ENCODE measurements around the gene ATG16L2. TPM values are rescaled to one million over a fixed set of nuclear protein-coding genes. Genes with fewer than 3 reads are reported as not detected.
"Not testable (repeated sequence)": the region's sequence is repeated elsewhere in the genome, so short reads cannot be mapped to it uniquely, and the experiment has no call there.

ATG16L2 gene
- total and polyA plus RNA-seq, 2 donors (not counting 1 experiment from before 2014, with no cell fraction given) = 212 to 350 TPM

DNA sequence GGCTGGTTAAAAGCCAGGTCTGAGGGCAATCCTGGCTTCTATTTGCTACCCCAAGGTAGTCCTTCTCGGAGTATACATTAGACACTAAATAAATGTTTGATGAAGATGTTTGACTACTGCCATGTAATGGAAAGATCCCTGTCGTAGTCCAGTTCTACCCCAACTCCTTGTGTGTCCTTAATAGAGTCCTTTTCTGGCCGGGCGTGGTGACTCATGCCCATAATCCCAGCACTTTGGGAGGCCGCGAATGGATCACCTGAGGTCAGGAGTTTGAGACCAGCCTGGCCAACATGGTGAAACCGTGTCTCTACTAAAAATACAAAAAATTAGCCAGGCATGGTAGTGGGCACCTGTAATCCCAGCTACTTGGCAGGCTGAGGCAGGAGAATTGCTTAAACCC, 23.0 kb upstream of the ATG16L2 start:
- H3K4me3 Mint-ChIP-seq; H3K9me3 ChIP-seq (ENCODE audit: control extremely low read depth in 1 of 3, control insufficient read depth in 2 of 3, insufficient read depth in 1 of 3, low read length in 2 of 3); H3K27ac Mint-ChIP-seq; H3K27ac ChIP-seq (ENCODE audit: low read length in 2 of 2); ATAC-seq (ENCODE audit: low read depth); H3K27me3 ChIP-seq (replicated peaks in 1 of 4; ENCODE audit: control extremely low read depth in 1 of 4, control insufficient read depth in 3 of 4, insufficient read depth in 4 of 4, low read length in 3 of 4); DNase-seq; H3K9me3 Mint-ChIP-seq (ENCODE audit: insufficient read depth); H3K27me3 Mint-ChIP-seq; H3K79me2 ChIP-seq (ENCODE audit: control insufficient read depth, insufficient read depth, low read length); intact Hi-C loops (cut with micrococcal nuclease); H3K4me2 ChIP-seq (replicated peaks; ENCODE audit: low read depth, low read length, poor library complexity, severe bottlenecking); H3K4me3 ChIP-seq (ENCODE audit: control extremely low read depth in 1 of 5, extremely low read depth in 1 of 5, insufficient read depth in 1 of 5, low read depth in 2 of 5, low read length in 4 of 5); H3K9ac ChIP-seq (ENCODE audit: low read length); H3K36me3 ChIP-seq (replicated peaks in 1 of 2; ENCODE audit: control extremely low read depth in 1 of 2, control insufficient read depth in 1 of 2, extremely low read depth in 1 of 2, insufficient read depth in 2 of 2, low read length in 1 of 2); H2AFZ ChIP-seq (ENCODE audit: insufficient read depth, low read depth, low read length, poor library complexity, severe bottlenecking); H4K20me1 ChIP-seq (ENCODE audit: control insufficient read depth, insufficient read depth, low read length, poor library complexity, severe bottlenecking): not testable (repeated sequence)
- ChIA-PET POLR2A (interaction anchor here (0.7 to 4.8 kb wide), 2 partner anchors 23 to 42 kb away, joined by 5 to 39 read pairs; partner anchors contain the start of gene ATG16L2), CTCF (interaction anchor here (10.6 kb wide), 1 partner anchor 62 kb away, joined by 390 read pairs; no protein-coding TSS in a partner anchor)
- 98% methylated on average over 6 of the region's 7 CpGs for WGBS (ENCODE audit: insufficient coverage)
- peaks cover 40 to 47% of the 10 kb centered on the region in 2 donors for H3K4me1 ChIP-seq (ENCODE audit: control insufficient read depth in 2 of 2, insufficient read depth in 2 of 2, low read length in 2 of 2)
- H3K4me1 Mint-ChIP-seq = peaks cover 55% of the 10 kb centered on the region

GRCh38 chr11:72792437-72793021, 21.7 kb upstream of the ATG16L2 start:
- Mint-ChIP-seq H3K4me3 (peak overlapping the region; percentile 99), H3K27ac (peak overlapping the region; percentile 100), H3K9me3 (ENCODE audit: insufficient read depth) (no peaks in the 10 kb centered on the region), H3K4me1 (peaks cover 43% of the 10 kb centered on the region), H3K27me3 (no peaks in the 10 kb centered on the region)
- Histone ChIP-seq H3K27ac (ENCODE audit: low read length in 2 of 2) (peak overlapping the region; percentile 94 to 97), H3K4me1 (ENCODE audit: control insufficient read depth in 2 of 2, insufficient read depth in 2 of 2, low read length in 2 of 2) (peaks cover 28 to 34% of the 10 kb centered on the region in 2 donors), H2AFZ (ENCODE audit: insufficient read depth, low read depth, low read length, poor library complexity, severe bottlenecking) (peak overlapping the region; percentile 90), H3K4me2 (replicated peaks; ENCODE audit: low read depth, low read length, poor library complexity, severe bottlenecking) (peak overlapping the region; percentile 62), H3K79me2 (ENCODE audit: control insufficient read depth, insufficient read depth, low read length) (peaks cover 10% of the 10 kb centered on the region), H3K27me3 (replicated peaks in 1 of 4; ENCODE audit: control extremely low read depth in 1 of 4, control insufficient read depth in 3 of 4, insufficient read depth in 4 of 4, low read length in 3 of 4) (no peaks in the 10 kb centered on the region), H3K4me3 (ENCODE audit: control extremely low read depth in 1 of 5, extremely low read depth in 1 of 5, insufficient read depth in 1 of 5, low read depth in 2 of 5, low read length in 4 of 5) (no peak overlapping the region), H4K20me1 (ENCODE audit: control insufficient read depth, insufficient read depth, low read length, poor library complexity, severe bottlenecking) (no peaks in the 10 kb centered on the region), H3K9me3 (ENCODE audit: control extremely low read depth in 1 of 3, control insufficient read depth in 2 of 3, insufficient read depth in 1 of 3, low read length in 2 of 3) (no peaks in the 10 kb centered on the region), H3K9ac (ENCODE audit: low read length) (peak overlapping the region; percentile 95), H3K36me3 (replicated peaks in 1 of 2; ENCODE audit: control extremely low read depth in 1 of 2, control insufficient read depth in 1 of 2, extremely low read depth in 1 of 2, insufficient read depth in 2 of 2, low read length in 1 of 2) (no peaks in the 10 kb centered on the region)
- 85% methylated on average over 3 of the region's 3 CpGs for WGBS (ENCODE audit: insufficient coverage)
- DNase-seq (peak; percentile 59), ATAC-seq (ENCODE audit: low read depth) (no peak)
- POLR2A ChIA-PET = interaction anchor here (0.6 to 4.8 kb wide), 9 partner anchors 11 to 70 kb away, joined by 3 to 39 read pairs (median 6); partner anchors contain the start of gene ATG16L2
- TF ChIP-seq, protein P1, sequence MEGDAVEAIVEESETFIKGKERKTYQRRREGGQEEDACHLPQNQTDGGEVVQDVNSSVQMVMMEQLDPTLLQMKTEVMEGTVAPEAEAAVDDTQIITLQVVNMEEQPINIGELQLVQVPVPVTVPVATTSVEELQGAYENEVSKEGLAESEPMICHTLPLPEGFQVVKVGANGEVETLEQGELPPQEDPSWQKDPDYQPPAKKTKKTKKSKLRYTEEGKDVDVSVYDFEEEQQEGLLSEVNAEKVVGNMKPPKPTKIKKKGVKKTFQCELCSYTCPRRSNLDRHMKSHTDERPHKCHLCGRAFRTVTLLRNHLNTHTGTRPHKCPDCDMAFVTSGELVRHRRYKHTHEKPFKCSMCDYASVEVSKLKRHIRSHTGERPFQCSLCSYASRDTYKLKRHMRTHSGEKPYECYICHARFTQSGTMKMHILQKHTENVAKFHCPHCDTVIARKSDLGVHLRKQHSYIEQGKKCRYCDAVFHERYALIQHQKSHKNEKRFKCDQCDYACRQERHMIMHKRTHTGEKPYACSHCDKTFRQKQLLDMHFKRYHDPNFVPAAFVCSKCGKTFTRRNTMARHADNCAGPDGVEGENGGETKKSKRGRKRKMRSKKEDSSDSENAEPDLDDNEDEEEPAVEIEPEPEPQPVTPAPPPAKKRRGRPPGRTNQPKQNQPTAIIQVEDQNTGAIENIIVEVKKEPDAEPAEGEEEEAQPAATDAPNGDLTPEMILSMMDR (IDR thresholded peaks at IDR 0.05) = no peak
- TF ChIP-seq EZH2 (IDR thresholded peaks at IDR 0.05; ENCODE audit: borderline replicate concordance, insufficient read depth, low read depth, low read length, poor library complexity, severe bottlenecking) = no peak
- intact Hi-C loops (cut with micrococcal nuclease) = loop anchor here (1.0 kb wide), 4 partner anchors 23 to 108 kb away; partner anchors contain the start of gene ARAP1
- CTCF ChIA-PET = interaction anchor here (0.7 to 10.6 kb wide), 18 partner anchors 10 to 385 kb away, joined by 3 to 390 read pairs (median 4); partner anchors contain the start of gene ATG16L2
